ENCODE results near the gene CAMTA1. TPM values are rescaled to one million over a fixed set of nuclear protein-coding genes. Genes with fewer than 3 reads are reported as not detected.

CAMTA1 gene
- total RNA-seq, 4 donors from 2014 or later: 86.3 to 170 (median 132) TPM

- WGBS, 2 donors (ENCODE audit: low coverage in 1 of 2): 38 to 83% methylated on average over 1 to 2 of the region's 4 CpGs
- TF ChIP-seq EP300 (IDR thresholded peaks at IDR 0.05) (no peak), POLR2AphosphoS5 (IDR thresholded peaks at IDR 0.05) (no peak), POLR2A (IDR thresholded peaks at IDR 0.05) (no peak)
- TF ChIP-seq, protein P1, sequence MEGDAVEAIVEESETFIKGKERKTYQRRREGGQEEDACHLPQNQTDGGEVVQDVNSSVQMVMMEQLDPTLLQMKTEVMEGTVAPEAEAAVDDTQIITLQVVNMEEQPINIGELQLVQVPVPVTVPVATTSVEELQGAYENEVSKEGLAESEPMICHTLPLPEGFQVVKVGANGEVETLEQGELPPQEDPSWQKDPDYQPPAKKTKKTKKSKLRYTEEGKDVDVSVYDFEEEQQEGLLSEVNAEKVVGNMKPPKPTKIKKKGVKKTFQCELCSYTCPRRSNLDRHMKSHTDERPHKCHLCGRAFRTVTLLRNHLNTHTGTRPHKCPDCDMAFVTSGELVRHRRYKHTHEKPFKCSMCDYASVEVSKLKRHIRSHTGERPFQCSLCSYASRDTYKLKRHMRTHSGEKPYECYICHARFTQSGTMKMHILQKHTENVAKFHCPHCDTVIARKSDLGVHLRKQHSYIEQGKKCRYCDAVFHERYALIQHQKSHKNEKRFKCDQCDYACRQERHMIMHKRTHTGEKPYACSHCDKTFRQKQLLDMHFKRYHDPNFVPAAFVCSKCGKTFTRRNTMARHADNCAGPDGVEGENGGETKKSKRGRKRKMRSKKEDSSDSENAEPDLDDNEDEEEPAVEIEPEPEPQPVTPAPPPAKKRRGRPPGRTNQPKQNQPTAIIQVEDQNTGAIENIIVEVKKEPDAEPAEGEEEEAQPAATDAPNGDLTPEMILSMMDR (IDR thresholded peaks at IDR 0.05): no peak
- ATAC-seq: no peak
- Histone ChIP-seq H3K27me3 (peaks cover 10% of the 10 kb centered on the region), H3K9me3 (no peaks in the 10 kb centered on the region), H3K27ac (no peak overlapping the region), H3K36me3 (no peaks in the 10 kb centered on the region), H3K4me3 (no peak overlapping the region), H3K4me1 (peaks cover 0 to 26% (median 0%) of the 10 kb centered on the region in 3 donors)
These were observed 142.4 kb downstream of the CAMTA1 start for GRCh38 chr1:6927626-6928025.

DNA sequence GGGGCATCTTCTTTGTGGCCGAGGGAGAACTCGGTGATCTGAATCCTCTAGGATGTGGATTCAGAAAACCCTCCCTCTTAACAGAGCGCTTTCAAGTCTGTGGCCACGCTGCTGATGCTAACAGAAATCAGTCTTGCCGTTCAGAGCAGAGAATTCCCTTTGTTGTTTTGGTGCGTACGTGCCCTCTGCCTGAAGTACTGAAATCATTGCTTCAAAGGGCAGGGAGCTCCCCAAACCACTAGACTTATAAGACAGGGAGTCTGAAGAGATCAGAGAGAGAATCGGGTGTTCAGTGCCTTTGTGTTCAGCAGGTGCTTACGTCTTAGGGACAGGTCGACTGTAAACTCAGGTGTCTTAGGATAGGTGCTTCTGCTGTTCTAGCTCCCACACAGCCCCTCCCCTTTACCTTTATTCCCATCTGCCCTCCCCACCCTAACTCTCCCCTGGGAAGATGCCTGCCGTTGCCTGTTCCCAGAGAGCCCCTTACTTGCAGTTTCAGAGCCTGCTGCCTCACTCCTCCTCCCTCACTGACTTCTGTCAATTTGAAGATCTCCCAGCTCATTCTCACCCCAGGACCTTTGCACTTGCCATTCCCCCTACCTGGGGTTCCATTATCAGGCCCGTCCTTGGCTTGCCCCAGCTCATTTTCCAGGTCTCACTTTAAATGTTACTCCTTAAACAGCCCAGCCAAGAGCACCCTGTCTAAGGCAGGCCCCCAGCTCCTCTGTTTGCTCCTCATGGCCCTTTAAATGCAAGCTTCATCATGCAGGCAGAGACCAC lies 143.0 kb downstream of the CAMTA1 start:
- H3K27me3 ChIP-seq: peaks cover 12% of the 10 kb centered on the region
- no peak for ATAC-seq
- peaks cover 0 to 19% (median 0%) of the 10 kb centered on the region in 3 donors for H3K4me1 ChIP-seq
- no peaks in the 10 kb centered on the region for H3K9me3 ChIP-seq
- H3K36me3 ChIP-seq: no peaks in the 10 kb centered on the region
- 87 to 100% methylated on average over 3 to 11 of the region's 12 CpGs for WGBS, 2 donors (ENCODE audit: low coverage in 1 of 2)
- H3K27ac ChIP-seq: no peak overlapping the region
- no peak overlapping the region for H3K4me3 ChIP-seq
- TF ChIP-seq POLR2AphosphoS5 (IDR thresholded peaks at IDR 0.05): no peak
- TF ChIP-seq POLR2A (IDR thresholded peaks at IDR 0.05): no peak
- TF ChIP-seq, protein P1 (IDR thresholded peaks at IDR 0.05): no peak
- TF ChIP-seq EP300 (IDR thresholded peaks at IDR 0.05): no peak

- H3K9me3 ChIP-seq: no peaks in the 10 kb centered on the region
- peaks cover 32% of the 10 kb centered on the region for H3K27me3 ChIP-seq
- peaks cover 0 to 7% (median 0%) of the 10 kb centered on the region in 3 donors for H3K4me1 ChIP-seq
- WGBS, 2 donors (ENCODE audit: low coverage in 1 of 2): 60% methylated on average over 1 of the region's 8 CpGs; no CpG with 5 or more reads in 1 of the 2 donors
- H3K36me3 ChIP-seq: no peaks in the 10 kb centered on the region
- TF ChIP-seq EP300 (IDR thresholded peaks at IDR 0.05) (no peak), POLR2A (IDR thresholded peaks at IDR 0.05) (no peak), POLR2AphosphoS5 (IDR thresholded peaks at IDR 0.05) (no peak)
- TF ChIP-seq, protein P1 (IDR thresholded peaks at IDR 0.05): no peak
- H3K4me3 ChIP-seq: no peak overlapping the region
- H3K27ac ChIP-seq: no peak overlapping the region
- no peak for ATAC-seq
These were observed 145.6 kb downstream of the CAMTA1 start for GRCh38 chr1:6930732-6931300.

DNA sequence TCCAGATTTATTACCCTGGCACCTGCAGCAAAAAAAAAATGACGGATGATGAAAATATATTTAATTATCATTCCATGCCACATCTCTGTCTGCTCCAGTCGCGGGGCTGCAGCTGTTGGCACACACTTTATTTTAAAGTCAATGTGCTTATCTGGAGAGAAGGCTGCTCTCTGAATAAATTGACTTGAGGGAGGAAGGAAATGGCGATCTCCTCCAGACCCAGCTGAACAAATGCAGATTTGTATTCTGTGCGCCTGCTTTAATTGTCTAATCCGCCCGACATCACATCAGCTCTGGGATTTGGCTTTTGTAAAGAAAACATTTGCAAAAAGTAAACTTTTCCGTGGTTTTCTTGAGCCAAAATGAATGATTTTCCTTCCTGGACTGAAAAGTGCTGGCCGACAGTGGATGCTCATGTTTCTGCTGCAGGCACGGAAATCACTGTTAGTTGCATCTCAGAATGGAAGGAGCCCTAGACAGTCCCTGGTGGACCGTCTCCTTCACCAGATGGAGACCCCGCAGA lies 150.2 kb downstream of the CAMTA1 start:
- H3K36me3 ChIP-seq: no peaks in the 10 kb centered on the region
- 3 to 24% methylated on average over 8 to 10 of the region's 12 CpGs for WGBS, 2 donors (ENCODE audit: low coverage in 1 of 2)
- no peaks in the 10 kb centered on the region for H3K9me3 ChIP-seq
- H3K4me3 ChIP-seq: peak overlapping the region in 1 of 2 donors; percentile 3
- no peak for ATAC-seq
- TF ChIP-seq POLR2AphosphoS5 (IDR thresholded peaks at IDR 0.05): no peak
- no peak for TF ChIP-seq EP300 (IDR thresholded peaks at IDR 0.05)
- no peak for TF ChIP-seq POLR2A (IDR thresholded peaks at IDR 0.05)
- TF ChIP-seq, protein P1 (IDR thresholded peaks at IDR 0.05): no peak
- peak overlapping the region in 1 of 4 donors; percentile 11 for H3K27ac ChIP-seq
- H3K27me3 ChIP-seq: peaks cover 39% of the 10 kb centered on the region
- peaks cover 0 to 7% (median 0%) of the 10 kb centered on the region in 3 donors for H3K4me1 ChIP-seq
